Liver (tissue), 9 donors: ENCODE results near the gene PAPPA. TPM values are rescaled to one million over a fixed set of nuclear protein-coding genes. Genes with fewer than 3 reads are reported as not detected.

Source experiments
- DNase-seq: peaks from one replicate; pipeline ENCODE4 v3.0.0-alpha.2; 2017; ENCODE audit warnings: low spot score
- H3K27ac ChIP-seq, 2 donors: one replicate each; pipeline ENCODE4 v1.7.0; 2013; ENCODE audit warnings: inconsistent platforms in 2 of 2, low read length in 2 of 2, control low read depth in 1 of 2, low read depth in 1 of 2, mild to moderate bottlenecking in 1 of 2
- H3K27me3 ChIP-seq, 4 donors: one replicate each; pipeline versions ENCODE4 v1.6.1 to v1.7.0; 2013; ENCODE audit warnings: low read length in 3 of 4, inconsistent platforms in 1 of 4, mild to moderate bottlenecking in 1 of 4, moderate library complexity in 1 of 4; ENCODE audit not compliant: control insufficient read depth in 4 of 4, insufficient read depth in 4 of 4
- H3K36me3 ChIP-seq, 4 donors: one replicate each; pipeline versions ENCODE4 v1.6.1 to v1.7.0; 2013; ENCODE audit warnings: low read length in 3 of 4, mild to moderate bottlenecking in 3 of 4, low read depth in 1 of 4, moderate library complexity in 1 of 4; ENCODE audit not compliant: control insufficient read depth in 4 of 4, insufficient read depth in 3 of 4
- H3K4me1 ChIP-seq, 4 donors: one replicate each; pipeline versions ENCODE4 v1.6.1 to v1.7.0; 2013; ENCODE audit warnings: low read length in 3 of 4, mild to moderate bottlenecking in 3 of 4, moderate library complexity in 1 of 4; ENCODE audit not compliant: control insufficient read depth in 4 of 4, insufficient read depth in 4 of 4
- H3K4me3 ChIP-seq, 3 donors: one replicate each; pipeline versions ENCODE4 v1.6.1 to v1.7.0; 2013; ENCODE audit warnings: low read length in 3 of 3, control low read depth in 1 of 3, low read depth in 1 of 3, mild to moderate bottlenecking in 1 of 3
- H3K9ac ChIP-seq, 2 donors: one replicate each; pipeline ENCODE4 v1.7.0; 2013; ENCODE audit warnings: low read length in 2 of 2, mild to moderate bottlenecking in 2 of 2, moderate library complexity in 2 of 2, control low read depth in 1 of 2, low read depth in 1 of 2
- H3K9me3 ChIP-seq, 4 donors: one replicate each; pipeline versions ENCODE4 v1.6.1 to v1.7.0; 2013; ENCODE audit warnings: low read length in 3 of 4; ENCODE audit not compliant: control insufficient read depth in 4 of 4
- EGR1 ChIP-seq, 2 donors: IDR thresholded peaks; 2 replicates each; pipeline ENCODE4 v1.6.1; 2016 to 2018; ENCODE audit warnings: antibody characterized with exemption in 2 of 2, low read depth in 2 of 2
- FOXA1 ChIP-seq: IDR thresholded peaks from 2 replicates; pipeline ENCODE4 v1.6.1; 2016; ENCODE audit warnings: antibody characterized with exemption
- FOXA2 ChIP-seq: IDR thresholded peaks from 2 replicates; pipeline ENCODE4 v1.6.1; 2016; ENCODE audit warnings: antibody characterized with exemption
- GABPA ChIP-seq, 2 donors: IDR thresholded peaks in 1 of 2; conservative IDR thresholded peaks in 1 of 2; 2 replicates each; pipeline ENCODE4 v1.6.1; 2016; ENCODE audit warnings: antibody characterized with exemption in 2 of 2, mild to moderate bottlenecking in 1 of 2, moderate library complexity in 1 of 2
- HNF4A ChIP-seq, 2 donors: conservative IDR thresholded peaks; 2 replicates each; pipeline ENCODE4 v1.6.1; 2016; ENCODE audit warnings: antibody characterized with exemption in 2 of 2, mild to moderate bottlenecking in 2 of 2
- HNF4G ChIP-seq: IDR thresholded peaks from 2 replicates; pipeline ENCODE4 v1.6.1; 2016; ENCODE audit warnings: antibody characterized with exemption
- JUND ChIP-seq, 2 donors: IDR thresholded peaks; 2 replicates each; pipeline ENCODE4 v1.6.1; 2016; ENCODE audit warnings: antibody characterized with exemption in 2 of 2
- MAX ChIP-seq: IDR thresholded peaks from 2 replicates; pipeline ENCODE4 v1.6.1; 2016; ENCODE audit warnings: antibody characterized with exemption
- NR2F2 ChIP-seq: IDR thresholded peaks from 2 replicates; pipeline ENCODE4 v1.6.1; 2016; ENCODE audit warnings: antibody characterized with exemption
- RAD21 ChIP-seq, 2 donors: IDR thresholded peaks; 2 replicates each; pipeline ENCODE4 v1.6.1; 2016; ENCODE audit warnings: antibody characterized with exemption in 2 of 2, mild to moderate bottlenecking in 2 of 2
- REST ChIP-seq: IDR thresholded peaks from 2 replicates; pipeline ENCODE4 v1.6.1; 2016; ENCODE audit warnings: antibody characterized with exemption, mild to moderate bottlenecking
- RXRA ChIP-seq, 2 donors: IDR thresholded peaks; 2 replicates each; pipeline ENCODE4 v1.6.1; 2017 to 2018; ENCODE audit warnings: antibody characterized with exemption in 2 of 2, mild to moderate bottlenecking in 1 of 2
- SP1 ChIP-seq: IDR thresholded peaks from 2 replicates; pipeline ENCODE4 v1.6.1; 2018; ENCODE audit warnings: antibody characterized with exemption, mild to moderate bottlenecking
- TAF1 ChIP-seq: conservative IDR thresholded peaks from 2 replicates; pipeline ENCODE4 v1.6.1; 2016; ENCODE audit warnings: antibody characterized with exemption, mild to moderate bottlenecking
- YY1 ChIP-seq: IDR thresholded peaks from 2 replicates; pipeline ENCODE4 v1.6.1; 2016; ENCODE audit warnings: antibody characterized with exemption, mild to moderate bottlenecking
- WGBS: extraction: QIAGEN DNeasy Blood & Tissue Kit; methylation state at CpG from one replicate; pipeline ENCODE4 v1.1.7; 2013; 5-methylcytosine and 5-hydroxymethylcytosine counted together
- polyA plus RNA-seq, 2 donors: library from polyadenylated mRNA; stranded (reverse) in 1 of 2; unstranded in 1 of 2; fragments of 200-250 nt in 1 of 2; fragments of >200 nt in 1 of 2; fragmentation: Nextera tagmentation in 1 of 2; extraction: Ambion mirVana in 1 of 2; gene quantifications; one replicate each; pipeline versions ENCODE4 v1.2.1 to v1.2.3, GENCODE V29; 2013 to 2015
- total RNA-seq, 2 donors: library from RNA; depleted of rRNA; stranded (reverse); fragments of >200 nt; gene quantifications; one replicate each; pipeline ENCODE4 v1.2.3, GENCODE V29; 2014
- TF ChIP-seq, protein P1 (sequence below): IDR thresholded peaks from 2 replicates; pipeline ENCODE4 v1.6.1; 2016; ENCODE audit warnings: antibody characterized with exemption
- TF ChIP-seq, protein P2 (sequence below): fragments of 150-350 bp; IDR thresholded peaks from 2 replicates; pipeline ENCODE4 v1.5.1; 2017; ENCODE audit warnings: improper control_type of control experiment, low read depth, low read length; ENCODE audit not compliant: missing input control
- TF ChIP-seq, protein P3 (sequence below): IDR thresholded peaks from 2 replicates; pipeline ENCODE4 v1.6.1; 2016; ENCODE audit warnings: antibody characterized with exemption
- donor health status: healthy.
- donor health status: healthy.
- donor health status: healthy.
- donor health status: healthy.
- donor health status: healthy.

PAPPA gene
- total and polyA plus RNA-seq, 4 donors = 0.03 to 0.33 (median 0.20) TPM

DNA sequence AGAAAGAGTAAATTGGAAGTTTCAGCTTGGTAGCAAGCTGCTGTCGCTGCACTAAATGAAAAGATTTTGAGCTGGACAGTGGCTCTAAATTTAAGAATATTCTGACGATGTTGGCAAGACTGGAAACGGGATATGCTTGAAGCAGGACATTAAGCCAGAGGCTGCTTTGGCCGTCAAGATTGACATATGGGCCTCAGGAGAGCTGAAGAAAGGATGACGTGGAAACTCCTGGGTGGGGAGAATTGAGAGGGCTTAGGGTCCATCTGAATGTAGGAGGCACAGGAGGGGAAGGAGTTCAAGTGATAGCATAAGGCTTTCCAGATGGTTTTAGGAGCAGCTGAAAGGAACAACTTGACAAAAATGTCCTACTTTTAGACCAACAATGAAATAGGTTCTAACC is 108.9 kb downstream of the PAPPA start:
- no peak for DNase-seq
- 85% methylated on average over 5 of the region's 5 CpGs for WGBS
- Histone ChIP-seq H3K9ac (no peak overlapping the region), H3K27me3 (no peaks in the 10 kb centered on the region), H3K4me1 (no peaks in the 10 kb centered on the region), H3K36me3 (no peaks in the 10 kb centered on the region), H3K27ac (no peak overlapping the region), H3K4me3 (no peak overlapping the region), H3K9me3 (no peaks in the 10 kb centered on the region)
- TF ChIP-seq TAF1 (no peak), JUND (IDR thresholded peaks at IDR 0.05) (no peak), HNF4A (conservative IDR thresholded peaks at IDR 0.05) (no peak), GABPA (IDR thresholded peaks at IDR 0.05 in 1 of 2, conservative IDR thresholded peaks at IDR 0.05 in 1 of 2) (no peak), MAX (no peak), YY1 (no peak), REST (no peak), HNF4G (no peak), NR2F2 (no peak), FOXA2 (no peak), RXRA (IDR thresholded peaks at IDR 0.05) (no peak), SP1 (no peak), RAD21 (IDR thresholded peaks at IDR 0.05) (no peak), FOXA1 (no peak), EGR1 (IDR thresholded peaks at IDR 0.05; ENCODE audit: low read depth in 2 of 2) (no peak)
- TF ChIP-seq, protein P1, sequence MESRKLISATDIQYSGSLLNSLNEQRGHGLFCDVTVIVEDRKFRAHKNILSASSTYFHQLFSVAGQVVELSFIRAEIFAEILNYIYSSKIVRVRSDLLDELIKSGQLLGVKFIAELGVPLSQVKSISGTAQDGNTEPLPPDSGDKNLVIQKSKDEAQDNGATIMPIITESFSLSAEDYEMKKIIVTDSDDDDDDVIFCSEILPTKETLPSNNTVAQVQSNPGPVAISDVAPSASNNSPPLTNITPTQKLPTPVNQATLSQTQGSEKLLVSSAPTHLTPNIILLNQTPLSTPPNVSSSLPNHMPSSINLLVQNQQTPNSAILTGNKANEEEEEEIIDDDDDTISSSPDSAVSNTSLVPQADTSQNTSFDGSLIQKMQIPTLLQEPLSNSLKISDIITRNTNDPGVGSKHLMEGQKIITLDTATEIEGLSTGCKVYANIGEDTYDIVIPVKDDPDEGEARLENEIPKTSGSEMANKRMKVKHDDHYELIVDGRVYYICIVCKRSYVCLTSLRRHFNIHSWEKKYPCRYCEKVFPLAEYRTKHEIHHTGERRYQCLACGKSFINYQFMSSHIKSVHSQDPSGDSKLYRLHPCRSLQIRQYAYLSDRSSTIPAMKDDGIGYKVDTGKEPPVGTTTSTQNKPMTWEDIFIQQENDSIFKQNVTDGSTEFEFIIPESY = no peak
- TF ChIP-seq, protein P2, sequence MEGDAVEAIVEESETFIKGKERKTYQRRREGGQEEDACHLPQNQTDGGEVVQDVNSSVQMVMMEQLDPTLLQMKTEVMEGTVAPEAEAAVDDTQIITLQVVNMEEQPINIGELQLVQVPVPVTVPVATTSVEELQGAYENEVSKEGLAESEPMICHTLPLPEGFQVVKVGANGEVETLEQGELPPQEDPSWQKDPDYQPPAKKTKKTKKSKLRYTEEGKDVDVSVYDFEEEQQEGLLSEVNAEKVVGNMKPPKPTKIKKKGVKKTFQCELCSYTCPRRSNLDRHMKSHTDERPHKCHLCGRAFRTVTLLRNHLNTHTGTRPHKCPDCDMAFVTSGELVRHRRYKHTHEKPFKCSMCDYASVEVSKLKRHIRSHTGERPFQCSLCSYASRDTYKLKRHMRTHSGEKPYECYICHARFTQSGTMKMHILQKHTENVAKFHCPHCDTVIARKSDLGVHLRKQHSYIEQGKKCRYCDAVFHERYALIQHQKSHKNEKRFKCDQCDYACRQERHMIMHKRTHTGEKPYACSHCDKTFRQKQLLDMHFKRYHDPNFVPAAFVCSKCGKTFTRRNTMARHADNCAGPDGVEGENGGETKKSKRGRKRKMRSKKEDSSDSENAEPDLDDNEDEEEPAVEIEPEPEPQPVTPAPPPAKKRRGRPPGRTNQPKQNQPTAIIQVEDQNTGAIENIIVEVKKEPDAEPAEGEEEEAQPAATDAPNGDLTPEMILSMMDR = no peak
- TF ChIP-seq, protein P3, sequence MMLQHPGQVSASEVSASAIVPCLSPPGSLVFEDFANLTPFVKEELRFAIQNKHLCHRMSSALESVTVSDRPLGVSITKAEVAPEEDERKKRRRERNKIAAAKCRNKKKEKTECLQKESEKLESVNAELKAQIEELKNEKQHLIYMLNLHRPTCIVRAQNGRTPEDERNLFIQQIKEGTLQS = no peak

DNA sequence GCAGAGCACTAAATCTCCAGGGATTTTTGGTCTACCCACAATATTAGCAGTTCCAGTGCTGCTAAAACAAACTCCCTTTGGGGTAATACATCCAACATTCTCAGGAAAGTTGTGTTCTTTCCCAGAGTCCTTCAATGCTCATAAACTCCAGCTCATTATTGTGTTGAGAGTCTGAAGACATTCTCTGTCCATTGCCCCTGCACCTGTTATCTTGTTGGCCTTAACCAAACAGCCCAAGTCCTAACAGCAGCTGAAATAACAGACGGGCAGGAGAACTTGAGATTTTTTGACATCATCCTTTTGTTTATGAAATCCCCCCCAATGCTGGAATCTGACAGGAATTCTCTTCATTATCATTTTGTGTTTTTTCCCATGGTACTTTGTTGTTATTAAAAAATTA is 110.8 kb downstream of the PAPPA start:
- H3K9me3 ChIP-seq = no peaks in the 10 kb centered on the region
- no peak for TF ChIP-seq YY1
- no peak for TF ChIP-seq NR2F2
- TF ChIP-seq RAD21 (IDR thresholded peaks at IDR 0.05) = no peak
- TF ChIP-seq FOXA1 = no peak
- TF ChIP-seq MAX = no peak
- TF ChIP-seq JUND (IDR thresholded peaks at IDR 0.05) = no peak
- TF ChIP-seq HNF4G = no peak
- TF ChIP-seq GABPA (IDR thresholded peaks at IDR 0.05 in 1 of 2, conservative IDR thresholded peaks at IDR 0.05 in 1 of 2) = no peak
- TF ChIP-seq, protein P3 = no peak
- TF ChIP-seq RXRA (IDR thresholded peaks at IDR 0.05) = no peak
- H3K27me3 ChIP-seq = no peaks in the 10 kb centered on the region
- no peak overlapping the region for H3K9ac ChIP-seq
- no peaks in the 10 kb centered on the region for H3K36me3 ChIP-seq
- H3K4me3 ChIP-seq = no peak overlapping the region
- H3K4me1 ChIP-seq = no peaks in the 10 kb centered on the region
- H3K27ac ChIP-seq = no peak overlapping the region
- DNase-seq = no peak
- 60% methylated on average over 1 of the region's 1 CpG for WGBS
